Right atrium auricular region (tissue), 2 donors: ENCODE data around the gene LEMD3. TPM values are rescaled to one million over a fixed set of nuclear protein-coding genes. Genes with fewer than 3 reads are reported as not detected.

Source experiments
- DNase-seq: peaks from one replicate; pipeline ENCODE4 v3.0.0-alpha.2; 2019; ENCODE audit warnings: low spot score
- H3K27ac ChIP-seq, 2 donors: fragments of 200-600 bp; sonication (generic); 1 replicate in 1 of 2; 2 replicates in 1 of 2; pipeline ENCODE4 v1.5.1; 2016 to 2019
- H3K27me3 ChIP-seq, 2 donors: fragments of 200-600 bp; sonication (generic); one replicate each; pipeline versions ENCODE4 v1.5.1 to v1.6.0; 2017 to 2019
- H3K36me3 ChIP-seq: fragments of 200-600 bp; sonication (generic); one replicate; pipeline ENCODE4 v1.5.1; 2016
- H3K4me1 ChIP-seq, 2 donors: fragments of 200-600 bp; sonication (generic); one replicate each; pipeline versions ENCODE4 v1.5.1 to v1.6.0; 2017 to 2019
- H3K4me3 ChIP-seq, 2 donors: fragments of 200-600 bp; sonication (generic); 1 replicate in 1 of 2; 2 replicates in 1 of 2; pipeline ENCODE4 v1.5.1; 2017 to 2019; ENCODE audit warnings: mild to moderate bottlenecking in 1 of 2, moderate library complexity in 1 of 2
- H3K9me3 ChIP-seq, 2 donors: fragments of 200-600 bp; sonication (generic); one replicate each; pipeline ENCODE4 v1.5.1; 2019
- total RNA-seq, 2 donors: library from RNA; depleted of rRNA; stranded (reverse); fragments of >200 nt; gene quantifications; one replicate each; pipeline ENCODE4 v1.1.0, GENCODE V29; 2016
- TF ChIP-seq, protein P1 (sequence below), 2 donors: fragments of 200-600 bp; sonication (generic); IDR thresholded peaks; one replicate each; pipeline ENCODE4 v1.5.1; 2019; ENCODE audit warnings: antibody characterized with exemption in 2 of 2

Gene LEMD3
- total RNA-seq, 2 donors from 2014 or later, result 11.3 to 14.0 TPM

DNA sequence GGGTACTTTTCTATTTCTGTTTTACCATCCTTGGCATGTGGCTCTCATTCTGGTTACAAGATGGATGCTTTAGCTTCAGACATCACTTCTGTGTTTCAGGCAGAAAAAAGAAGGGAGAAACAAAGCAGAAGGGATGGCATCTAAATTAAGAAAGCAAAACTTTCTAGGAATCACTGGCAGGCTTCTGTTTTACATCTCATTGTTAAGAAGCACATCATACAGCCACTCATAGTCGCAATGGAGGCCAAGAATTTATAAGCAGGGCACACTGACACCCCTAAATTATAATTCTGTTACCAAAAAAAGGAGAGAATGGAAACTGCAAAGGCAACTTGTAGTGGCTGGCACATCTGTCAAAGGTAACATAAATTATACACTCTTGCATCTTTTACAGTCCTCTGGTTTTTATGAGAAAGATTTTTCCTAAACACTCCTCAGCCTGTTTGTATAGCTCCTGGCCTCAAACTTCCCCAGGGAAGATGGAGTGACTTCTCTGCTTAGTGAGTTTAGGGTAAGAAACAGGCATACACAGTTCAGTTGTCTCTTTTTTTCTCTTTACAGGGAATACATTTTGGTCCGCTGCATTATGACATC, 22.0 kb upstream of the LEMD3 start:
- TF ChIP-seq, protein P1, sequence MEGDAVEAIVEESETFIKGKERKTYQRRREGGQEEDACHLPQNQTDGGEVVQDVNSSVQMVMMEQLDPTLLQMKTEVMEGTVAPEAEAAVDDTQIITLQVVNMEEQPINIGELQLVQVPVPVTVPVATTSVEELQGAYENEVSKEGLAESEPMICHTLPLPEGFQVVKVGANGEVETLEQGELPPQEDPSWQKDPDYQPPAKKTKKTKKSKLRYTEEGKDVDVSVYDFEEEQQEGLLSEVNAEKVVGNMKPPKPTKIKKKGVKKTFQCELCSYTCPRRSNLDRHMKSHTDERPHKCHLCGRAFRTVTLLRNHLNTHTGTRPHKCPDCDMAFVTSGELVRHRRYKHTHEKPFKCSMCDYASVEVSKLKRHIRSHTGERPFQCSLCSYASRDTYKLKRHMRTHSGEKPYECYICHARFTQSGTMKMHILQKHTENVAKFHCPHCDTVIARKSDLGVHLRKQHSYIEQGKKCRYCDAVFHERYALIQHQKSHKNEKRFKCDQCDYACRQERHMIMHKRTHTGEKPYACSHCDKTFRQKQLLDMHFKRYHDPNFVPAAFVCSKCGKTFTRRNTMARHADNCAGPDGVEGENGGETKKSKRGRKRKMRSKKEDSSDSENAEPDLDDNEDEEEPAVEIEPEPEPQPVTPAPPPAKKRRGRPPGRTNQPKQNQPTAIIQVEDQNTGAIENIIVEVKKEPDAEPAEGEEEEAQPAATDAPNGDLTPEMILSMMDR (IDR thresholded peaks at IDR 0.05), result no peak
- H3K27me3 ChIP-seq, result no peaks in the 10 kb centered on the region
- no peaks in the 10 kb centered on the region for H3K4me1 ChIP-seq
- DNase-seq, result no peak
- H3K4me3 ChIP-seq, result no peak overlapping the region
- no peak overlapping the region for H3K27ac ChIP-seq
- H3K36me3 ChIP-seq, result no peaks in the 10 kb centered on the region
- no peaks in the 10 kb centered on the region for H3K9me3 ChIP-seq

- no peaks in the 10 kb centered on the region for H3K27me3 ChIP-seq
- H3K4me3 ChIP-seq, result no peak overlapping the region
- H3K9me3 ChIP-seq, result no peaks in the 10 kb centered on the region
- no peak for DNase-seq
- H3K27ac ChIP-seq, result no peak overlapping the region
- TF ChIP-seq, protein P1 (IDR thresholded peaks at IDR 0.05), result no peak
- no peaks in the 10 kb centered on the region for H3K36me3 ChIP-seq
- no peaks in the 10 kb centered on the region for H3K4me1 ChIP-seq
These were observed 17.4 kb upstream of the LEMD3 start for GRCh38 chr12:65152012-65152411.

- Histone ChIP-seq H3K36me3 (no peaks in the 10 kb centered on the region), H3K9me3 (no peaks in the 10 kb centered on the region), H3K27me3 (no peaks in the 10 kb centered on the region), H3K27ac (no peak overlapping the region), H3K4me1 (no peaks in the 10 kb centered on the region), H3K4me3 (no peak overlapping the region)
- no peak for DNase-seq
- TF ChIP-seq, protein P1 (IDR thresholded peaks at IDR 0.05), result no peak
These were observed 16.8 kb upstream of the LEMD3 start for GRCh38 chr12:65152596-65152995.

- no peaks in the 10 kb centered on the region for H3K36me3 ChIP-seq
- H3K4me3 ChIP-seq, result no peak overlapping the region
- H3K9me3 ChIP-seq, result no peaks in the 10 kb centered on the region
- no peaks in the 10 kb centered on the region for H3K4me1 ChIP-seq
- H3K27me3 ChIP-seq, result no peaks in the 10 kb centered on the region
- TF ChIP-seq, protein P1 (IDR thresholded peaks at IDR 0.05), result no peak
- no peak for DNase-seq
- H3K27ac ChIP-seq, result no peak overlapping the region
These were observed 13.6 kb upstream of the LEMD3 start for GRCh38 chr12:65155784-65156183.

DNA sequence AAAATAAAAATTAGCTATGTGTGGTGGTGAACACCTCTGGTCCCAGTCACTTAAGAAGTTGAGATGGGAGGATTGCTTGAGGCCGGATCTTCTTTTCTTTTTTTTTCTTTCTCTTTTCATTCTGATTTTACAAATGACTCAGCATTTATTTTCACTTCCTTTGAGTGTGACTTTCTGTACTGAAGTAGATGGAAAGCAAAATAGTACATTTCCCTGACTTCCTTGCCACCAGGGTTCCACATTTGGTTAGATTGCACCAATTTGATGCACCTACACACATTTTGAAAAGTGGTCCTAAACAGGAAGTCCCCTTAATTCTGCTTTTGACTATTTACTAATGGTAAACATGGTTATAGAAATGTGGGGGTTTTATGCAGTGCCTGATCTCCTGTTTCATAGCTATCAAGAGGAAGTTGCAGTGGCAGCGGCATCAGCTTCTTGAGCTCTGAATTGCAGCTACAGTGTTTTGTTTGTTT, 13.0 kb upstream of the LEMD3 start:
- Histone ChIP-seq H3K4me3 (no peak overlapping the region), H3K4me1 (no peaks in the 10 kb centered on the region), H3K27me3 (no peaks in the 10 kb centered on the region), H3K27ac (no peak overlapping the region), H3K36me3 (no peaks in the 10 kb centered on the region), H3K9me3 (no peaks in the 10 kb centered on the region)
- DNase-seq, result no peak
- TF ChIP-seq, protein P1 (IDR thresholded peaks at IDR 0.05), result no peak

- Histone ChIP-seq H3K4me3 (no peak overlapping the region), H3K27me3 (no peaks in the 10 kb centered on the region), H3K36me3 (no peaks in the 10 kb centered on the region), H3K9me3 (no peaks in the 10 kb centered on the region), H3K4me1 (no peaks in the 10 kb centered on the region), H3K27ac (no peak overlapping the region)
- TF ChIP-seq, protein P1 (IDR thresholded peaks at IDR 0.05), result no peak
- no peak for DNase-seq
These were observed 12.3 kb upstream of the LEMD3 start for GRCh38 chr12:65157091-65157490.
